DND-41 (cell line): ENCODE measurements around the gene GALNTL6.
"Not testable (repeated sequence)": the region's sequence is repeated elsewhere in the genome, so short reads cannot be mapped to it uniquely, and the experiment has no call there.

ENCODE experiments used
- ATAC-seq: fragments of 200-7000 bp; cut with Tn5 transposase; 3 replicates; pipeline ENCODE4 v1.9.1; 2021; ENCODE audit warnings: low read depth; ENCODE audit not compliant: insufficient read depth
- DNase-seq: peaks from one replicate; pipeline ENCODE4 v3.0.0-alpha.2; 2020
- H2AFZ ChIP-seq: 2 replicates; pipeline ENCODE4 v1.6.0; 2012; ENCODE audit warnings: low read depth, low read length
- H3K27ac ChIP-seq: 2 replicates; pipeline ENCODE4 v1.5.1; 2012; ENCODE audit warnings: low read length, inconsistent platforms
- H3K27me3 ChIP-seq: fragments of 200-600 bp; sonication (generic); 2 replicates; pipeline ENCODE4 v1.6.0; 2012; ENCODE audit warnings: low read length, mild to moderate bottlenecking, inconsistent platforms; ENCODE audit not compliant: insufficient read depth, poor library complexity
- H3K36me3 ChIP-seq: 2 replicates; pipeline ENCODE4 v1.5.1; 2012; ENCODE audit warnings: low read length, inconsistent platforms; ENCODE audit not compliant: insufficient read depth
- H3K4me1 ChIP-seq: 2 replicates; pipeline ENCODE4 v1.5.1; 2012; ENCODE audit warnings: mild to moderate bottlenecking, low read length; ENCODE audit not compliant: insufficient read depth
- H3K4me2 ChIP-seq: 2 replicates; pipeline ENCODE4 v1.6.0; 2012; ENCODE audit warnings: mild to moderate bottlenecking, moderate library complexity, low read length, inconsistent platforms; ENCODE audit not compliant: insufficient read depth
- H3K4me3 ChIP-seq, 2 experiments: fragments of 200-600 bp in 1 of 2; shearing (Covaris generic) in 1 of 2; 2 replicates each; pipeline ENCODE4 v1.5.1; 2012 to 2016; ENCODE audit warnings: inconsistent platforms in 2 of 2, low read length in 2 of 2, mild to moderate bottlenecking in 2 of 2, low read depth in 1 of 2, moderate library complexity in 1 of 2
- H3K79me2 ChIP-seq: 2 replicates; pipeline ENCODE4 v1.6.0; 2012; ENCODE audit warnings: low read length, inconsistent platforms; ENCODE audit not compliant: insufficient read depth
- H3K9ac ChIP-seq: 2 replicates; pipeline ENCODE4 v1.6.0; 2012; ENCODE audit warnings: low read depth, mild to moderate bottlenecking, inconsistent platforms, low read length, moderate library complexity
- H3K9me3 ChIP-seq: 2 replicates; pipeline ENCODE4 v1.5.1; 2012; ENCODE audit warnings: low read length, moderate library complexity, mild to moderate bottlenecking, inconsistent platforms; ENCODE audit not compliant: insufficient read depth, severe bottlenecking
- H4K20me1 ChIP-seq: 2 replicates; pipeline ENCODE4 v1.6.0; 2012; ENCODE audit warnings: low read length; ENCODE audit not compliant: insufficient read depth
- CTCF ChIP-seq: IDR thresholded peaks from 2 replicates; pipeline ENCODE4 v1.5.1; 2012; ENCODE audit warnings: borderline replicate concordance, low read length, moderate library complexity, mild to moderate bottlenecking; ENCODE audit not compliant: poor library complexity, severe bottlenecking; ENCODE audit errors: extremely low read depth
- EZH2 ChIP-seq: IDR thresholded peaks from 3 replicates; pipeline ENCODE4 v1.6.1; 2012; ENCODE audit warnings: borderline replicate concordance, low read depth, mild to moderate bottlenecking, moderate library complexity, low read length, inconsistent platforms; ENCODE audit not compliant: severe bottlenecking

Gene GALNTL6

DNA sequence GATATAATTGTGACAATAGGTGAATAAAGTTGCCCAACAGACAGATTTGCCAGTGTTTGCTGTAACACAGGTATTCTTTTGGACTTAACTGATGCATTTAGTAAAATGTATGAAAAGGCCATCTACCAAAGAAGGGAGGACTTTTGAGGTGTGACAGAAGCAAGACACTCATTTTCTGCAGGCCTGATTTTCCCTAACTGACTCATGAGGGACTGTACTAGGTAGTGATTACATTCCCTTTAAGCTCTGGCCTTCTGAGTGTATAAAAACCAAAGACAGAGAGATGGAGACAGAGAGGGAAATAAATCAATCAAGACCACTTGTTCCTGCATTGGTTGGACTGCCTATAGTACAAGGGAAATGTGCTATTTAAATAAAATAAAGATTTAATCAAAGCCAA is 1204.6 kb downstream of the GALNTL6 start:
- ATAC-seq (no peak), DNase-seq (no peak)
- H3K9ac ChIP-seq, result no peak overlapping the region
- no peaks in the 10 kb centered on the region for H3K36me3 ChIP-seq
- TF ChIP-seq CTCF (no peak), EZH2 (no peak)
- H3K79me2 ChIP-seq, result no peaks in the 10 kb centered on the region
- no peaks in the 10 kb centered on the region for H4K20me1 ChIP-seq
- no peak overlapping the region for H2AFZ ChIP-seq
- no peaks in the 10 kb centered on the region for H3K27me3 ChIP-seq
- H3K4me3 ChIP-seq, result no peak overlapping the region
- H3K27ac ChIP-seq, result no peak overlapping the region
- H3K4me2 ChIP-seq, result no peak overlapping the region
- peaks cover 8% of the 10 kb centered on the region; the same call in 1 of the 2 replicates for H3K4me1 ChIP-seq
- no peaks in the 10 kb centered on the region for H3K9me3 ChIP-seq

DNA sequence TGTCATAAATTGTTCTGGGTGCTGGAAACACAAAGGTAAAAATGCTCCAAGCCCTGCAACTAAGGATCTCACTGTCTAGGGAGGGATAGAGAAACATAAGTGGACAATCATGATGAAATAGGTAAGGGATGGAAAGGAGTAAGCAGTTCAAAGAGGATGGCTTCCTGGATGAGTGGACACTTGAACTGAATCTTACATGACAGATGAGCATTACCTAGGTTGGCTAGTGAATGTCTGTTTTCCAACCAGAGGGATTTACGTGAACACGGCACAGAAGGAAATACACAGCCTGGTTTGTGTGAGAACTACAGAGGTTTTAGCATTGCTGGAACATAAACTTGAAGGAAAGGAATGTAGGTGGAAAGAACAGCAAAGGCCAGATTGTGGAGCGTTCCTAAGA is 1205.2 kb downstream of the GALNTL6 start:
- ATAC-seq, result no peak
- Histone ChIP-seq H3K4me3 (no peak overlapping the region), H3K27ac (no peak overlapping the region), H3K27me3 (no peaks in the 10 kb centered on the region), H3K4me1 (peaks cover 8% of the 10 kb centered on the region; the same call in 1 of the 2 replicates), H3K9ac (no peak overlapping the region), H3K36me3 (no peaks in the 10 kb centered on the region), H2AFZ (no peak overlapping the region), H3K9me3 (no peaks in the 10 kb centered on the region), H3K4me2 (no peak overlapping the region), H4K20me1 (no peaks in the 10 kb centered on the region), H3K79me2 (no peaks in the 10 kb centered on the region)
- TF ChIP-seq EZH2 (no peak), CTCF (no peak)
- no peak for DNase-seq

- Histone ChIP-seq H3K9me3 (no peaks in the 10 kb centered on the region), H3K27ac (no peak overlapping the region), H3K79me2 (no peaks in the 10 kb centered on the region), H4K20me1 (no peaks in the 10 kb centered on the region), H2AFZ (no peak overlapping the region), H3K4me3 (no peak overlapping the region), H3K4me2 (no peak overlapping the region), H3K4me1 (peaks cover under 1% of the 10 kb centered on the region), H3K36me3 (no peaks in the 10 kb centered on the region), H3K27me3 (no peaks in the 10 kb centered on the region), H3K9ac (no peak overlapping the region)
- TF ChIP-seq EZH2 (no peak), CTCF (no peak)
- ATAC-seq (no peak), DNase-seq (no peak)
Observed at GRCh38 chr4:173019664-173020063, 1206.5 kb downstream of the GALNTL6 start.

GRCh38 chr4:173021746-173022573 is 1208.8 kb downstream of the GALNTL6 start:
- not testable (repeated sequence) for H3K9me3 ChIP-seq, DNase-seq, H4K20me1 ChIP-seq, ATAC-seq, H3K4me2 ChIP-seq, H2AFZ ChIP-seq, H3K9ac ChIP-seq, H3K79me2 ChIP-seq, H3K27me3 ChIP-seq, H3K4me3 ChIP-seq, H3K27ac ChIP-seq, H3K36me3 ChIP-seq
- peaks cover 10% of the 10 kb centered on the region for H3K4me1 ChIP-seq
